CD4-positive, alpha-beta T cell treated with Interleukin-17A for 4 hours (primary cell): ENCODE data around the gene CLTCL1.
"Not testable (repeated sequence)": the region's sequence is repeated elsewhere in the genome, so short reads cannot be mapped to it uniquely, and the experiment has no call there.

Source experiments
- DNase-seq: peaks from one replicate; pipeline ENCODE4 v3.0.0-alpha.2; 2020; ENCODE audit warnings: mixed read lengths

CLTCL1 gene

DNA sequence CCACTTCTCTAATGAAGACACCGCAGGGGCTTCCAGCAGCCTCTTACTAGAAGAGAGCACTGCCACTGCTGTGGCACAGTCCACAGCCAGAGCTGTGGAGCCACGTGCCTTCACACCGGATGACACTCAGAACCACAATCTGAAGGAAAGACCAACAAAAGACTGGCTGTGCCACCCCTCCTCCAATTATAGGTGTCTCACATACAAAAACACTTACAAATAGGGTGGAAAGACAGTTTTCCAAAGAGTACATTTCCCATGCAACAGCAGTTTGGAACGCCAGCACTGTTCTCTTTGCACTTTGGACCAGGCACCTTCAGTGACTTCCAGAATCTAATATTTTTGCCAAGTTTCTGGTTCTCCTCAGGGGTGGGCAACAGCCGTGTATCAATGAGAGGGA is 74.9 kb downstream of the CLTCL1 start:
- DNase-seq = no peak

DNA sequence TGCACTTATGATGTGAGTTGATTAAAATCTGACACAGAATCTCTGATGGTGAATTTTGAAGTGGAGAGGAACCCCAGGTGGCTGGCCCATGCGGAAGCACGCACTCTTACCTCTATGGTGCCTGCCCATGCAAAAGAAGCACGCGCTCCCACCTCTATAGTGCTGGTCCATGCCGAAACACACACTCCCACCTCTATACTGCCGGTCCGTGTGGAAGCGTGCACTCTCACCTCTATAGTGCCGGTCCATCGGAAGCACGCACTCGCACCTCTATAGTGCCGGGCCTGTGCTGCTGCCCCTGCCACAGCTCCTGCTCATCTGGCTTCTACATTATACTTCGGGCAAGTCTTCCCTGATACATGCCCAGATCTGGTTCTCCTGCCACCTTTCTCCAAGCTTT is 76.2 kb downstream of the CLTCL1 start:
- DNase-seq = no peak

DNA sequence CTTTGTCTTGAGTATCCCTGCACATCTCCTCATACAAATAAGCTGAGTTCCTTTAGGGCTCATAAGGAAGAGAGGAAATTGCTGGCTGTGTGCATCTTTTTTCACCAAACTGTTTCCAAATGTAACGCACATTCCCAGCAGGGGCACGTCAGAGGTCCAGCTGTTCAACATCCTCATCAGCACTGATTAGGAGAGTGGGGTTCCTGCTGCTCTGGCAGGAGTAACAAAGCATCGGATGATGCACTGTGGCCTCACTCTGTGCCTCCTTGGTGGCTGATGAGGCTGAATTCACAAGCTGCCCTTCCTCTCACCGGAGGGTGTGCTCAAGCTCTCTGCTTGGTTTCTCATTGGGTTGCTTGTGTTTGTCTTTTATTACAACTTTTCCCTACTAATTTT is 77.4 kb downstream of the CLTCL1 start:
- DNase-seq = no peak

DNA sequence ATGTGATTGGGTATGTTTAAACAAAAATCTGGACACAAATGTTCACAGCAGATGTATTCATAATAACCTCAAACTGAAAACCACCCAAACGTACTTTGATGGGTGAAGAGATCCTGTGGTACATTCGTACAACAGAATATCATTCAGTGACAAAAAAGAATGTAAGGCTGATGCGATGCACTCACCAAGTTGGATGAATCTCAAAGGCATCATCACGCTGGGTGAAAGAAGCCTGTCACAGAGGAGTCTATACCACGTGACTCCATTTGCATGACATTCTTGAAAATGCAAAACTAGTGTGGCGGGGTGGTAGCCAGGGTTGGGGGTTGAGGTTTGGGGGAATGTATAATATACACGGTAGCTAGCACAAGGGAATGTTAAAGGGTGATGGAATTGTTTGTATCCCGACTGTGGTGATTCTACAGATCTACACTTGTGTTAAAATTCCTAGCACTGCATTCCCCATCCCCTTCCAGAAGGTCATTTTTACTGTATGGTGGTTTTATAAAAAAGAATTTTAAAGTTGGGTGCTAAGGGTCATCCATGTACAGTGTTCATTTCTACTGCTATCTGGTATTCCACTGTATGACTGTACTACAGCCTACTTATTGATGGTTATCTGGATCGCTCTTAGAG is 78.0 kb downstream of the CLTCL1 start:
- DNase-seq = no peak

DNA sequence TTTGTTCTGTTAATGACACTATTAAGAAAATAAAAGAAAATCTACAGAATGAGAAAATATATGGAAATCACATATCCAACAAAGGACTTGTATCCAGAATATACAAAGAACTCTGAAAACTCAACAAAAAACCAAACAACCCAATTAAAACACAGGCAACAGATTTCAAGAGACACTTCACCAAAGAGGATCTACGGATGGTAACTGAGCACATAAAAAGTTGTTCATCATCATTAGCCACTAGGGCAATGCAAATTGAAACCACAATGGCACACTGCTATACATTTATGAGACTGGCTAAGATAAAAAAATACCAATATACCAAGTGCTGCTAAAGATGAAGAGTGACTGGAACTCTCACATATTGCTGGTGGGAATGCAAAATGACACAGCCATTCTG is 78.5 kb downstream of the CLTCL1 start:
- no peak for DNase-seq

DNA sequence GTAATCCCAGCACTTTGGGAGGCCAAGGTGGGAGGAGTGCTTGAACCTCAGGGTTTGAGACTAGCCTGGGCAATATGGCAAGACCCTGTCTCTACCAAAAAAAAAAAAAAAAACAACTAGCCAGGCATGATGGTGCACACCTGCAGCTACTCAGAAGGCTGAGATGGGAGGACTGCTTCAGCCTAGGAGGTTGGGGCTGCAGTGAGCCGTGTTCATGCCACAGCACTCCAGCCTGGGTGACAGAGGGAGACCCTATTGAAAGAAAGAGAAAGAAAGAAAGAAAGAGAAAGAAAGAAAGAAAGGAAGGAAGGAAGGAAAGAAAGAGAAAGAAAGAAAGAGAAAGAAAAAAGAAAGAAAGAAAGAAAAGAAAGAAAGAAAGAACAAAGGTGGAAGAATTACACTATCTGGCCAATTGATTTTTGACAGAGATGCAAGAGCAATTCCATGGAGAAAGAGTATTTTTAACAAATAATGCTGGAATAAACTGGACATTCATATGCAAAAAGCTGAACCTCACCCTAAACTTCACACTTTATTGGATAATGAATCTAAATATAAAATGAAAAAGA is 79.1 kb downstream of the CLTCL1 start:
- no peak for DNase-seq

DNA sequence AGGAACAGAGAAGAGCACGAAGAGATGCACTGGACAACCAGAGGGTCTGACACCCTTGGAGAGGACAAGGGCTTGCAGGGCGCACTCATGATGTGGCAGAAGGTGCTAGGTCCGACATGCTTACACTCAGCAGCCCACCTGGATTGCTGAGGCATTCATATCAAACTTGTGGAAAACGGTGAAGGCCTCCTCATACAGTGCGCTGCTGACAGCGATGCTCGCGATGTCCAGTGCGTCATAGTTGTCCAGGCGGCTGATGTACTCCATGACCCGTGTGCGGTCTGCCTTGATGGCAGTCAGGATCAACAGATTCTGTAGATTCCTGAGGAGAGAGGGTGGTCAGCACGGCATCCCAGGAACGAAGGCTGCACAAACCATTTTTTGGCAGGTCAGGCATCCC is 81.3 kb downstream of the CLTCL1 start:
- DNase-seq = no peak

DNA sequence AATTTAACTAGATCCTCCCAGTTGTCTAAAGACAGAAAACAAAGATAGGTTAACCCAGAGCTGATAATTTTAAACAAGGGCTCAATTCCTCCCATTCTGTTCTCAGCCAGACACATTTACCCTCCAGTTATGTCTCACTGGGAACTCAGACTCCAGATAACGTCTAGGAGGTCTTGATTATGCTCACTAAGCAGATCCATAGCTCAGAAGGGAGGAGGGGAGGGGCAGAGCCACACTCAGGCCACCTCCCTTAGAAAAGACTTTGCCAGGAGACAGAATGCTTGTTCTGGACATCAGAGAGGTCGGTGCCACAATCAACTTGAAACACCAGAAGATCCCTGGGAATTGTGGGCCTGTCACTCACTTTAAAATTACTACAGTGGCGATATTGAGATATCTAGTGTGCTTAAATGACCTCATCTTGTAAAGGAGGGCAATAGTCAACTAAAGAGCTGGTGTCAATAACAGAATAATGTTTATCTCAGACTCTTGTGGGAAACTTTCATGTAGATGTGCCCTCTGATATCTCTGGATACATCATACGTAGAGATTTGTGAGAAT is 83.2 kb downstream of the CLTCL1 start:
- no peak for DNase-seq

DNA sequence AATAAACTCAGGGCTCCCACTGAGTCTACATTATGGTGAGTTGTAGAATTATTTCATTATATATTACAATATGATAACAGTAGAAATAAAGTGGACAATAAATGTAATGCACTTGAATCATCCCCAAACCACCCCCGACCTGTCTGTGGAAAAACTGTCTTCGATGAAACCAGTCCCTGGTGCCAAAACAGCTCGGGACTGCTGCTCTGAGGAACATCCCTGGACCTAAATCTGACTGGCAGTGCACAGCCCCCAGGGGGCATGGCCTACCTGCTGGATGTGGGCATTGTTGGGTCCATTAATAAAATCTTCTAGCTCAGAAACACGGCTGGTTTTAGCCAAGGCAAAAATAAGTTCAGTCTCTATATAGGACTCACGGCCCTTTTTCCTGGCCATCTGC is 83.6 kb downstream of the CLTCL1 start:
- no peak for DNase-seq

DNA sequence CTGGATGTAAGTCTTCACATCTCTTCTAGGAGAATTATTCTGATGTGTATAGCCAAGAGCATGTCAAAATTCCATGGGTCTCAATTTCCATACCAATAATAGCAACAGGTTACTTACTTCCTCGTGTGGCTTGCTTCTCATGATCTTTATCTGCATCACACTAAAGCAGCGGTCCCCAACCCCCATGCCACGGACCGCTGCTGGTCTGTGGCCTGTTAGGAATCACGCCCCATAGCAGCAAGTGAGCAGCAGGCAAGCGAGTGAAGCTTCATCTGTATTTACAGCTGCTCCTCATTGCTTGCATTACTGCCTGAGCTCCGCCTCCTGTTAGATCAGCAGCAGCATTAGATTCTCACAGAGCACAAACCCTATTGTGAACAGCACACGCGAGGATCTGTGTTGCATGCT is 84.1 kb downstream of the CLTCL1 start:
- DNase-seq = no peak

DNA sequence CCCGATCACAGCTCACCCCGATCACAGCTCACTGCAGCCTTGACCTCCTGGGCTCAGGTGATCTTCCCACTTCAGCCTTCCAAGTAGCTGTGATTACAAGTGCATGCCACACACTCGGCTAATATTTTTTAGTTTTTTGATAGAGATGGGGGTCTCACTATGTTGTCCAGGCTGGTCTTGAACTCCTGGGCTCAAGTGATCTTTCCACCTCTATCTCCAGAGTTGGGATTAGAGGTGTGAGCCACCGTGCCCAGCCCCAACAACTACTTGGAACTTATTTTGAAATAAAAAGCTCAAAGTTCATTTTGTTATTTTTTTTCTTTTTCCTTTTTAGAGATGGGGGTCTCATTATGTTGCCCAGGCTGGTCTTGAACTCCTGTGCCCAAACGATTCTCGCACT is 85.2 kb downstream of the CLTCL1 start:
- no peak for DNase-seq

DNA sequence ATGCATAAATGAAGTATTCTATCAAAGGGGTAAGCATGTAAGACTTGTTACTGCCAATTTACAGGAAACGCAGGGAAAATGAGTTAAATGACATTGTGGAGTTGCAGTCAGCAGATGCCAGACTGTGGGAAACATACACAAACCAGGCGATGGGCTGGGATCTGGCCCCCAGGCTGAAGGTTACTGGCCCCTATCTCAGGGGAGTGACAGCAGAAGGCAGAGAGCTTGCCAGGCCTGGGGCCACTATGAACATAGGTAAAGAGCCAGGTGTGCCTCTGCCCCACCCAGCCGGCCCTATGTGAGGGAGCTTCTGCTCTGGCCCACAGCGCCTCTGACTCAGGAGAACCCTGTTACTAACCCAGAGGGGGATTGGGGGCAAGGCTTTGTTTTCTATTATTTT is 86.9 kb downstream of the CLTCL1 start:
- DNase-seq = no peak

DNA sequence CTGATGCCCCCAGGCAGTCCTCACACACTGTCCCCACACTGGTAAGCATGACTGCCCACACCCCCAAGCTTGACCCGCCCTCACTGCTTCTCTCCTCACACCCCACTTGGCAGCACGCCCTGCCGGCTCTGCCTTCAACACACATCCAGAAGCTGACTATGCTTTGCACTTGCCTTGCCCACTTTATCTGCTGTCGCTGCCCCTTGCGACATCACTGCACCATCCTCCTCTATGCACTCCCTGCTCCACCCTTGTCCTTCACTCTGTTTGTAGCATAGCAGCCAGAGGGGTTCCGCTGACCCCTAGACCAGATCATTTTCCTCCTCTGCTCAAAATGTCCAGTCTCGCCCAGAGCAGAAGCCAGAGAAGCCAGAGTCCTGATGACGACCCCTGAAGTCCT is 87.7 kb downstream of the CLTCL1 start:
- DNase-seq = no peak

DNA sequence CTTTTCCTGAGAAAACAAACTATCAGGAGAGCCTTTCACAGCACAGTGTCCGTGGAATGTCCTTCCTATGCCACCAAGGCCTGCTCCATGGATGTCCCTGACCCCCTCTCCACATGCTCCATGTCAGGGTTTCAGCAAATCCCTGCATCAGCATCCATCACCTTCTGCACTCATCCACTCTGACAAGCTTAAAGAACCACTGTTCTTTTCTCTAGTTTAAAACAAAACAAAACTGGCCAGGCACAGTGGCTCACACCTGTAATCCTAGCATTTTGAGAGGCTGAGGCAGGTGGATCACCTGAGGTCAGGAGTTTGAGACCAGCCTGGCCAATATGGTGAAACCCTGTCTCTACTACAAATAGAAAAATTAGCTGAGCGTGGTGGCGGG is 88.7 kb downstream of the CLTCL1 start:
- not testable (repeated sequence) for DNase-seq

DNA sequence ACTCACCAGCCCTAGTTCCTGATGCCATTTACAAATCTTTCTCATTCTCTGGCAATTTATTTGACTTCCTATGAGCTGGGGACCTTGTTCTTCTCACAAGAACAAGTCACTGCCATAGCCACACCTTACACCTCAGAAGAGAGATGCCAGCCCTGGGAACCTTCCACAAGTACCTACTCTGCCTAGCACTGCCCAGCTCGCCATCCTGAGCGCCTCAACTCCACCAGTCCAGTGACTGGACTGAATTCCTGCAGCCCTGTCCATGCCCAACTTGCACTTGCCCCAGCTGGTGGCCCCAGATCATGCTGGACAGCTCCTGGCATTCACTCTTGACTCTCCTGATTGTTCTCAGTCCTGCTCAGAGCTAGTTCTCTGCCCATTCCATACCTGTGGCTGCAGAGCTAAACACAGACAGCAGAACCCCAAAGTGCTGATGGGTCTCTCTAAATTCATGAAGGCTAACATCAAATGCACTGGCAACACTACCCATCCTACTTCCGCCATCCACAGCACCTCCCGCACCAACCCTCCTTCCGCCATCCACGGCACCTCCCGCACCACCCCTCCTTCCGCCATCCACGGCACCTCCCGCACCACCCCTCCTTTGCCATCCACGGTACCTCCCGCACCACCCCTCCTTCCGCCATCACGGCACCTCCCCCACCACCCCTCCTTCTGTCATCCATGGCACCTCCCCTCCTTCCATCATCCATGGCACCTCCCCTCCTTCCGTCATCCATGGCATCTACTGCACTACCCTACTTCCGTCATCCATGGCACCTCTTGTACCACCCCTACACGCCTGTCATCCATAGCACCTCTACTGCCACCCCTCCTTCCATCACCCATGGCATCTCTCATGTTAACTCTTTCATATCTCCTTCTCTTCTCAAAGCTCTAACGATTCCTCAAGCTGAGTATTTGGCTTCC is 89.4 kb downstream of the CLTCL1 start:
- no peak for DNase-seq

DNA sequence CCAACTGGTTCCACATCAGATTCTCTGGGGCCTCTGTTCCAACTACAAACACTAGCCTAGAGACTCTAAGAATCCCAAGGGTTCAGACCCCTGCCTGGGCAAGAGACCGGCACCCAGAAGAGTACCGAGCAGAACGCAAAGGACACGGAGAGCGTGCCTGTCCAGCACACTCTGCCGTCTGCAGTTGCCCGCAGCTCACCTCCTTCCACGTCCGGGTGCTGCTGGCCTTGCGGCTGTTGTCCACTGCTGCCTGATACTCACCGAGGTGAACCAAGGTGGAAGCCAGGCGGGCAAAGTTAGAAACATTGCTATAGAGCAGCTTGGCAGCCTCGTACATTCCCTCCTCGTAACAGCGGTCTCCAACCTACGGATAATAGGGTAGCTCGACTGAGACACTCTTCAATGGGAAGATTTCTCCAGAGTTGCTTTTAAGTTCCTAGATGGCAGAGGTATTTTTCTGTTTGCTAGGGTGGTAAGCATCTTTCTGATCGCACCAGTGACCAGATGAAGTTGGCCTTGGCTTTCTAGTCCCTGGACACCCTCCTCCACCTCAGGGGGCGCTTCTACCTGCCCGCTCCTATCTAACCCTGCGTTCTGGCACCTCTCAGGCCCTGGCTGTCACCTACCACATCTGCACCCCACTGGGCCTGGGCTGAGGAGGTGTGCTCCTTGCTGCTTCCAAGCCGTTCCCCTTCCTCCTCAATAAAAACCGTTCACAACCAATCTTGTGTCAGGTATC is 90.2 kb downstream of the CLTCL1 start:
- DNase-seq = no peak

DNA sequence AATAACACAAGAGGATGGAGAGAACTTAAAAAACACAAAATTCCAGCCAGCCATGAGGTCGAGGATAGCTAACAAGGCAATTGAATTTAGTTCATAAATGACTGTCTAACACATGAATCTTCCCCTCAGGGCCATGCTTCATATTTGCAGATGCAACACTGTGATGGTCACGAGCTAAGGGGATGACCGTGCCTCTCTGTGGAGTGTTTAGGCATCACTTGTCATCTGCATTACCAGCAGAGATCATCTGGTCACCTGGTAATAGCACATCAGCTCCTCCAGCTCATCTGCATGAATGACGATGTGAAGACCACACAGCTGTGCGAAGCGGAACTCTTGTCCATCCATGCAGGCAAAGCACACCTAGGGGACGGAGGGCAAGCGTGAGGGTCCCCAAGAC is 92.0 kb downstream of the CLTCL1 start:
- DNase-seq = no peak

DNA sequence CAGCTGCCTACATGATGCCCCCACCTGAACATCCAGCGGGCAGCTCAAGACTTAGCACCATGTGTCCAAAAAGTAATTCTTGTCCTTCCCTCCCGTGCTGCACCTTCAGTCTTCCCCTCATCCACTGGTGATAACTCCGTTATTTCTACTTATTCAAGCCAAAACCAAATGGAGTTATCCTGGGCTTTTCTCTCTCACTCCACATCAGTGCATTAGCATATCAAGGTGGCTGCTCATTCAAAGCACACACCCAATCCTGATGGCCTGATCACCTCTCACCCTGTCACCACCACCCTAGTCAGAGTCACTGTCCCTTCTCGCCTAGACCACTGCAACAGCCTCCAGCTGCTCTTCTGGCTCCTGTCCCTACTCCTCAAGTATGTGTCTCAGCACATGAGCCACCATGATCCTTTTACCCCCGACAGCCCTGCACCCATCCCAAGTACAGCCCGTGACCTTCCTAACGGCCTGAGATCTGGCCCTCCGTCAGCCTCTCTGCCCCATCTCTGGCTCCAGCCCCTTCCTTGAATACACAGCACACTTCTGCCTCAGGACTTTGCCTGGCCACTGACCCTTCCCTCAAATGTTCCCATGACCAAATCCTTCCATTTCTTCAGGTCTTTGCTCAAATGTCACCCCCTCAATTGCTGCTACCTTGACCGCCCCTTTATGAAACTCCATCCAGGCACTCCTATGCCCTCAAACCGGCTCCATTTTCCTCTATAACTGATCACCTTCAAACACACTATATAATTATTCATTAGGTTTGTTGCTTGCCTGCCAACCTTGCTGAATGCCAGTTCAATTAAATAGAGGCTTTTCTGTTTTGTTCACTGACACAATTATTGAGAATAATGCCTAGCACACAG is 93.3 kb downstream of the CLTCL1 start:
- DNase-seq = no peak

DNA sequence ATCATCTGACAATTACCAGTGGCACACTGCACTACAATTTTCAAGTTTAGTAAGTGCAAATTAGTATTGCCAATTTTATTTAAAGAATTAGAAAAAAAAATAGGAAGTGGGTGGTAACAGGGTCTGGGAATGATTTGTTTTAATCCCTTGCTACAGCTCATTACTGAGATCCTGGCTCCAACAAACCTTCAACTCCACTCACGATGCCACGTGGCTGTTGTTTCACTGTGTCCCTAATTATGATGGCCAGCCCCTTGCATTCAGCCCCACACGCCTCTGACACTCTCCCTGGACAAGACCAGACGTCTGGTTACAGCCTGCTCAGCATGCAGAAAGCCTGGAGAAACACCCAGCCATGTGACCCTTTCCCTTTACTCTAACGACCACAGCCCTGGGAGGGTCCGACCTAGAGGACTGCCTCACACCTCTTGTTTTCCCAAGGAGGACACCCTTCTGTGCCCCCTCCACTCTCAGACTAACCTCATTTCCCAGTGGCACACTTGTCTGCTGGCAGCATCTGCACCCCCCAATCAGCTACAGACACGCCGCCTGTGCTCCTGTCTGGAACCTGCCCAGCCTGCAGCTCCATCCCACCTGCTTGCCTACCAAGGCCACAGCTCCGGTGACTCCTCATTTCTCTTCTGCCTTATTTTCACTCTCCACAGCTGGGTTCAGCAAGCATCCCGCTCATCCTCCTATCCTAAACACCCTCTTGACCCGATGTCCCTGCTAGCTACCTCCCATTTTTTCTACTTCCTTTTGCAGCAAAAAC is 94.5 kb downstream of the CLTCL1 start:
- no peak for DNase-seq

DNA sequence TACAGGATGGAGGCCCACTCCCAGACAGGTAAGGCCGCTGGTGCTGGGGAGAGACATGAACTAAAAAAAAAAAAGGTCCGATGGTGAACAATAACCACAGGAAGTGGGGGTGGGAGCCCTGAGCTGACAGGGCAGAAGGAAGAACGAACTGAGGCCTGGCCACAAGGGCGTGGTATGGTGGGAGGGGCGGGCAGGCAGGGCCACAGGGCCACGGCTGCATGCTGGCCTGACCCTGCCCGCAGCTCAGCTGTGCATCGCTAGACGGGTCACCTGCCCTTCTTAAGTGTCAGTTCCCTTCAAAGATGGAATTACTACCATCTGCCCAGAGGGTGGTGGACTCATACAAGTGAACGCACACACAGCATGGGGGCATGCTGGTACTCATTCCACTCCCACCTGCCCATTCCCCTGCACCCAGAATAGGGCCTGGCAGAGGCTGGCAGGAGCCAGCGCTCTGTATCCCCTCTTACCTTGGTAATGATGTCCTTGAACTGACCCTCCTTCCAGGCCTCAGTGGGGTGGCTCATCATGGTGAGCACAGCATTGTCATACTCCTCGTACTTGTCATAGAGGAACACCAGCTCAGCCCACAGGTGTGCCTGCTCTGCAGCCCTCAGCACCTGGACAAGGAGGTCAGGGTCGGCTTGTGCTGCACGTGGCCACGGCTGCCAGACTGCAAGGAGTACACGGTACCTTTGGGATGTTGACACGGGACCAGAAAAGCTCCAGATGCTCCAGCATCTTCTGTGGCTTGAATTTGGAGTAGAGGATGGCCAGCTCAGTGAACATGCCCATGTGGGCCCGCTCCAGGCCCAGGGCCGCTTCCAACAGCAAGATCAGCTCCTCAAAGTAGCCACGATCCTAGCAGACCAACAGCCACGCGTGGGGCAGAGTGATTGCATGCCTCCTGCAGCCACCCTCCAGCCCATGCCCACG is 95.5 kb downstream of the CLTCL1 start:
- DNase-seq = no peak
